Skeletal muscle tissue (tissue), 4 donors: ENCODE measurements around the gene DNAH17. TPM values are rescaled to one million over a fixed set of nuclear protein-coding genes. Genes with fewer than 3 reads are reported as not detected.

Experiments
- H3K27ac ChIP-seq: one replicate; pipeline ENCODE4 v1.7.0; 2013; ENCODE audit warnings: mild to moderate bottlenecking, low read depth, low read length, inconsistent platforms
- H3K27me3 ChIP-seq, 3 donors: one replicate each; pipeline ENCODE4 v1.7.0; 2013; ENCODE audit warnings: low read length in 3 of 3; ENCODE audit not compliant: control insufficient read depth in 3 of 3, insufficient read depth in 3 of 3
- H3K36me3 ChIP-seq, 3 donors: one replicate each; pipeline ENCODE4 v1.7.0; 2013; ENCODE audit warnings: low read length in 3 of 3; ENCODE audit not compliant: control insufficient read depth in 3 of 3, insufficient read depth in 3 of 3
- H3K4me1 ChIP-seq, 3 donors: one replicate each; pipeline ENCODE4 v1.7.0; 2013; ENCODE audit warnings: low read length in 3 of 3, mild to moderate bottlenecking in 3 of 3; ENCODE audit not compliant: control insufficient read depth in 3 of 3, insufficient read depth in 3 of 3
- H3K4me3 ChIP-seq, 3 donors: one replicate each; pipeline ENCODE4 v1.7.0; 2013; ENCODE audit warnings: low read length in 3 of 3
- H3K9ac ChIP-seq, 3 donors: one replicate each; pipeline ENCODE4 v1.7.0; 2013; ENCODE audit warnings: low read length in 3 of 3, mild to moderate bottlenecking in 3 of 3, moderate library complexity in 2 of 3, low read depth in 1 of 3
- H3K9me3 ChIP-seq, 3 donors: one replicate each; pipeline ENCODE4 v1.7.0; 2013; ENCODE audit warnings: low read length in 3 of 3; ENCODE audit not compliant: control insufficient read depth in 3 of 3
- total RNA-seq: library from RNA; depleted of rRNA; stranded (reverse); fragments of >200 nt; gene quantifications from one replicate; pipeline ENCODE4 v1.2.3, GENCODE V29; 2014
- donor health status: Osteomylitis.

DNAH17 gene
- total RNA-seq, 1 donor from 2014 or later = under 0.01 TPM

DNA sequence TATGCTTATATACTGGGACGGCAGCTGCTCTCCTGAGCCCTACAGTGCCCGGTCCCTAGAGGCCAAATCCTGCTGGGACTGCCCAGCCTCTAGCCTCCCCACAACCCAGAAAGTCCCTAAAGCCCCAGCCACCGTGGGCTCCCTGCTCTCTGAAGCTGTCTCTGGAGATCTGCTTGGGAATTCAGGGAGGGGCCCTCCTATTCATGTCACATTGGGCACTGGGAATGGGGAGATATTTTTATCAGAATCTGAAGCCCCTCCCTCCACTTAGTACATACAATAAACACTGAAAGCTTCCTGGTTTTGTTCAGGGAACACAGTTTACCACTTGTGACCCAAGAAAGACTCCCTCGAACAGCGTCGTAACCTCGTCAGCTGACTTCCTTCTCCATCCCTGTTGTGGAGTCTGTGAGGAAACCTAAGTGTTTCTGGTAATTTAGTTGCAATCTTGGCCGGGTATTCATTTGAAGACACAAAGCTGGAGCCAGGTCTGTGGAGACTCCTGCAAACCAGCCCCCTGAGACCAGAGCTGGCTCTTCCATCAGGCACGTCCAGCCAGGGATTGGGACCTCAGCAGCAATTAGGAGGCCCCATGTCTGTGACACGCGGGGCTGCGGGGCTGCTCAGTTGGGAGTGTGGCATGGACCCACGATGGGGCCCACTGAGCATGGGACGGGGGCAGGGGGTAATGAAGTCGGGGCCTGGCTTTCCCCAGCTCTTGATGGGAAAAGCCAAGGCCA, 160.2 kb downstream of the DNAH17 start:
- peak overlapping the region; percentile 95 for H3K27ac ChIP-seq
- peaks cover 9 to 23% (median 17%) of the 10 kb centered on the region in 3 donors for H3K36me3 ChIP-seq
- H3K27me3 ChIP-seq = no peaks in the 10 kb centered on the region
- peaks cover 66 to 73% (median 67%) of the 10 kb centered on the region in 3 donors for H3K4me1 ChIP-seq
- no peak overlapping the region for H3K4me3 ChIP-seq
- no peaks in the 10 kb centered on the region for H3K9me3 ChIP-seq
- H3K9ac ChIP-seq = peak overlapping the region; percentile 42 to 57 (median 54)

DNA sequence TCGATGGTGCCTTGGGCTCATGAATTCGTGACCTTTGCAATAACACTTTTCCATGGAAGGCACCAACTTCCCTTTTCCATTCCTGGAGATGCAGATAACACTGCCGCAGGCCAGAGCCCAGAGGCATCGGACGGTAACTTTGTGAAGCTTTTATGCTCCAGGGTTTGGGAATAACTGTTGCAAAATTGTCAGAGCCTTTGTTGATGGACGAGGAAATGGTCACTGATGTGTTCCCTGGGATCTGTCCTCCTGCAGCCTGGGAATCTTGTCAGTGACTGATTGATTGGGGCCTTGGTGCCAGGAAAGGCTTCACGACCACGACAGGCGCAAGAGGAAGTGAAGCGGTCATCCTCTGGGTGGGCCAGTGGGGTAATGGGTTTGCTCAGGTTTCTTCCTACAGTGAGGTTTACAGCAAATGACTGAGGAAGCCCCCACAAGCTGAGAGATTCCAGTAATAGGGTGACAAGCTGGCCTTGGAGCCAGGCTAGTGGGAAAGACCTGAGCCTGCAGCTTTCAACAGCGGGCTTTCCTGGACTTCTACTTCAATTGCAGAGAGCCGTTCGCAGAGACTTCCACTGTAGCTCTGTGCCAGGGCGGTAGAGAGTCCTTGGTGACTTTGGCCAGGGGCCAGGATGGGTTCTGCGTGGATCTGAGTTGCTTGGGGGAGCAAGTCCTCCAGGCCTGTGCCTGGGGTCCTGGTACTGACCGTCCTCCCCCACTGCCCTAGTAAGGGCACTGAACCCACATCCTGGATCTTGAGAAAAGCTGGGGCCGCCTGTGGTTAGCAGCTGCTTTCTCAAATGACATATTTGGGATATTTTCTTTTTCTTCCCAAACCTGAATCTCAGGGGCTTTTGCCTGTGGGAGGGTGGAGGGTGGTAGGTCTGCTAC, 161.1 kb downstream of the DNAH17 start:
- no peaks in the 10 kb centered on the region for H3K9me3 ChIP-seq
- peaks cover 9 to 18% (median 13%) of the 10 kb centered on the region in 3 donors for H3K36me3 ChIP-seq
- H3K4me3 ChIP-seq = peak overlapping the region in 1 of 3 donors; percentile 41
- peak overlapping the region; percentile 95 for H3K27ac ChIP-seq
- peak overlapping the region; percentile 42 to 57 (median 45) for H3K9ac ChIP-seq
- no peaks in the 10 kb centered on the region for H3K27me3 ChIP-seq
- peaks cover 68 to 73% (median 69%) of the 10 kb centered on the region in 3 donors for H3K4me1 ChIP-seq

GRCh38 chr17:78414178-78415162, 162.7 kb downstream of the DNAH17 start:
- Histone ChIP-seq H3K9me3 (no peaks in the 10 kb centered on the region), H3K27me3 (no peaks in the 10 kb centered on the region), H3K36me3 (peaks cover 2 to 4% (median 3%) of the 10 kb centered on the region in 3 donors), H3K4me1 (peaks cover 69 to 78% (median 71%) of the 10 kb centered on the region in 3 donors), H3K4me3 (no peak overlapping the region), H3K27ac (peak overlapping the region; percentile 95), H3K9ac (peak overlapping the region; percentile 30 to 62 (median 54))

GRCh38 chr17:78412403-78412802, 164.8 kb downstream of the DNAH17 start:
- Histone ChIP-seq H3K9me3 (no peaks in the 10 kb centered on the region), H3K4me1 (peaks cover 87 to 94% (median 89%) of the 10 kb centered on the region in 3 donors), H3K36me3 (peaks cover 0 to 3% (median 2%) of the 10 kb centered on the region in 3 donors), H3K4me3 (peak overlapping the region in 2 of 3 donors; percentile 6 to 52), H3K27ac (peak overlapping the region; percentile 95), H3K27me3 (no peaks in the 10 kb centered on the region), H3K9ac (peak overlapping the region; percentile 62 to 76 (median 68))

DNA sequence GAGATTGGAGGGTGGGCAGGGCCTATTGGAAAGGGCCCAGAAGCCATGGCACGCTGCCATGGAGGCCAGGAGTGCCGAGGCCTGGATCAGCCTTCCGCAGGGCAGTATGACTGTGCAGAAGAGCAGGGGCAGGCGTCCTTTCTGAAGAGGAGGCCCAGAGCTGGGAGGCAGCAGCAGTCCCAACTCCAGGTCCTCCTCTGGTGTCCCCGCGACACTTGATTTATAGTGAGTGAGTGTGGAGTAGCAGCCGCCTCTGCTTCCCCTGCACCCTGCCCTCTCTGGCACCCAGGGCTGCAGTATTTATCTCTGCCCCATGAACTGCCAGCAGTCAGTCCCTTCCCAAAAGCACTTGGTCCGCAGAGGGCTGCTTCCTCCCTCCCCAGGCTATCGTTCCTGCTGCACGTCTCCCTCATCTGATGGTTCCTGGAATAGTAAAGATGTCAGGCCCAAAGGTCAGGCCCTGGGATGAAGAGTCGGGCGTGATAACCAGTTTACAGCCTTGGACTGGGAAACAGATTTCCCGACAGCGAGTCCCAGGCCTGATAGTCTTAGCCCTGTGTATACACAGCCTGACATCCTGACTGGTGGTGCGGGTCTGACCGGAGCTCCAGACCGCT, 165.8 kb downstream of the DNAH17 start:
- Histone ChIP-seq H3K9ac (peak overlapping the region; percentile 62 to 76 (median 74)), H3K4me1 (peaks cover 86 to 94% (median 91%) of the 10 kb centered on the region in 3 donors), H3K36me3 (peaks cover 0 to 3% (median 3%) of the 10 kb centered on the region in 3 donors), H3K27me3 (no peaks in the 10 kb centered on the region), H3K4me3 (peak overlapping the region in 1 of 3 donors; percentile 45), H3K9me3 (no peaks in the 10 kb centered on the region), H3K27ac (peak overlapping the region; percentile 95)

GRCh38 chr17:78409191-78409928, 167.8 kb downstream of the DNAH17 start:
- H3K4me3 ChIP-seq = peak overlapping the region in 2 of 3 donors; percentile 6 to 12
- peaks cover 6 to 10% (median 7%) of the 10 kb centered on the region in 3 donors for H3K36me3 ChIP-seq
- H3K27ac ChIP-seq = peak overlapping the region; percentile 57
- no peaks in the 10 kb centered on the region for H3K9me3 ChIP-seq
- H3K27me3 ChIP-seq = no peaks in the 10 kb centered on the region
- peaks cover 70 to 80% (median 79%) of the 10 kb centered on the region in 3 donors for H3K4me1 ChIP-seq
- peak overlapping the region in 2 of 3 donors; percentile 1 to 34 for H3K9ac ChIP-seq

- Histone ChIP-seq H3K9me3 (no peaks in the 10 kb centered on the region), H3K9ac (peak overlapping the region; percentile 27 to 40 (median 34)), H3K36me3 (peaks cover 13 to 17% (median 13%) of the 10 kb centered on the region in 3 donors), H3K4me1 (peaks cover 62 to 74% (median 71%) of the 10 kb centered on the region in 3 donors), H3K27me3 (no peaks in the 10 kb centered on the region), H3K4me3 (peak overlapping the region in 1 of 3 donors; percentile 6), H3K27ac (peak overlapping the region; percentile 57)
Measured at GRCh38 chr17:78408476-78409050, 168.6 kb downstream of the DNAH17 start.

- Histone ChIP-seq H3K9me3 (no peaks in the 10 kb centered on the region), H3K27ac (peak overlapping the region; percentile 57), H3K4me3 (no peak overlapping the region), H3K36me3 (peaks cover 14 to 27% (median 19%) of the 10 kb centered on the region in 3 donors), H3K27me3 (no peaks in the 10 kb centered on the region), H3K9ac (peak overlapping the region in 2 of 3 donors; percentile 13 to 66), H3K4me1 (peaks cover 52 to 63% (median 61%) of the 10 kb centered on the region in 3 donors)
Measured at GRCh38 chr17:78407387-78408000, 169.7 kb downstream of the DNAH17 start.
